Stimulated activated CD4-positive, alpha-beta T cell treated with anti-CD3 and anti-CD28 coated beads, TNF-alpha, amount 100 ng/mL, for 48 hours (primary cell): ENCODE results near the gene CFDP1.

Experiments
- DNase-seq, 3 donors: peaks; one replicate each; pipeline ENCODE4 v3.0.0-alpha.2; 2020; ENCODE audit warnings: low read depth in 3 of 3

CFDP1 gene

GRCh38 chr16:75319513-75320411 is 113.5 kb downstream of the CFDP1 start:
- DNase-seq, result no peak

GRCh38 chr16:75318737-75319136 is 114.6 kb downstream of the CFDP1 start:
- no peak for DNase-seq

GRCh38 chr16:75317532-75317931 is 115.8 kb downstream of the CFDP1 start:
- DNase-seq, result no peak

- DNase-seq, result no peak
Measured at GRCh38 chr16:75317101-75317522, 116.2 kb downstream of the CFDP1 start.

GRCh38 chr16:75315539-75316306 is 117.6 kb downstream of the CFDP1 start:
- no peak for DNase-seq

GRCh38 chr16:75312875-75313274 is 120.4 kb downstream of the CFDP1 start:
- DNase-seq, result no peak

- DNase-seq, result no peak
Measured at GRCh38 chr16:75311383-75311938, 121.8 kb downstream of the CFDP1 start.

GRCh38 chr16:75310541-75310940 is 122.8 kb downstream of the CFDP1 start:
- DNase-seq, result no peak

- no peak for DNase-seq
Measured at GRCh38 chr16:75309899-75310430, 123.3 kb downstream of the CFDP1 start.

GRCh38 chr16:75309156-75309555 is 124.1 kb downstream of the CFDP1 start:
- DNase-seq, result no peak

- no peak for DNase-seq
Measured at GRCh38 chr16:75308011-75308410, 125.3 kb downstream of the CFDP1 start.

GRCh38 chr16:75307506-75307905 is 125.8 kb downstream of the CFDP1 start:
- DNase-seq, result no peak

- DNase-seq, result no peak
Measured at GRCh38 chr16:75306099-75306762, 127.1 kb downstream of the CFDP1 start.

GRCh38 chr16:75305364-75306098 is 127.8 kb downstream of the CFDP1 start:
- DNase-seq, result peak; percentile 28 to 69 (median 57)

- no peak for DNase-seq
Measured at GRCh38 chr16:75304521-75305363, 128.6 kb downstream of the CFDP1 start.

GRCh38 chr16:75301804-75302203 is 131.5 kb downstream of the CFDP1 start:
- no peak for DNase-seq

- no peak for DNase-seq
Measured at GRCh38 chr16:75298267-75298666, 135.0 kb downstream of the CFDP1 start.

GRCh38 chr16:75296606-75297005 is 136.7 kb downstream of the CFDP1 start:
- DNase-seq, result no peak

- no peak for DNase-seq
Measured at GRCh38 chr16:75294773-75295459, 138.4 kb downstream of the CFDP1 start.
